ENCODE measurements around the gene KIF6. TPM values are rescaled to one million over a fixed set of nuclear protein-coding genes. Genes with fewer than 3 reads are reported as not detected.

Gene KIF6
- total and polyA plus RNA-seq, 2 of the 8 experiments (the other 6 are each of a cell fraction or from before 2014, with no cell fraction given) = 0.53 to 0.65 TPM

DNA sequence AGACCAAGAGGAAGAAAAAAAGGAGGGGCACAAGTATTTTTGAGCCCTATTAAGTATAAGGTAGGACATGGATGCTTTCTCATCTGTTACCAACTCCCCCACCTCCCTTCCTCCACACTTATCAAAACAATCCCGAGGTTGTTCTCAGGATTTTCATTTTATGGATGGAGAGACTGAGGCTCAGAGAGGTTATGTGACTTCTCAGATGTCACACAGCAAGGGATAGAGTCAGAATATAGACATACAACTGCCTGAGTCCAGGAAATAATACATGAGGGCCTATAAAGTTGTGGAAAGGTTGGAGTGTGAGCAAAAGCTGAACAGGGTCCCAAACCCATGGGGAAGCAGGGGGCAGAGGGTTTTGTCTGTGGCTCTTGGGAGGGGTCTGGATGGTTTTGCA is 430.3 kb downstream of the KIF6 start:
- H3K9me3 ChIP-seq (ENCODE audit: insufficient read depth in 2 of 2, low read depth in 1 of 2, low read length in 1 of 2) = no peaks in the 10 kb centered on the region
- FAIRE-seq = no peak
- CTCF ChIA-PET (ENCODE audit: partially characterized antibody) = interaction anchor here (0.9 to 47.4 kb wide), 4 partner anchors 8 to 135 kb away, joined by 3 to 1738 read pairs (median 4); partner anchors contain the start of gene KCNK5
- H4K91ac ChIP-seq (replicated peaks; ENCODE audit: insufficient read length, low read length) = no peak overlapping the region
- no peak overlapping the region for H3K23ac ChIP-seq (ENCODE audit: insufficient read length)
- no peak overlapping the region for H2AK5ac ChIP-seq (ENCODE audit: low read depth, low read length)
- no peak overlapping the region for H3K56ac ChIP-seq (replicated peaks; ENCODE audit: insufficient read length, low read depth, low read length)
- H3K36me3 ChIP-seq (ENCODE audit: control insufficient read depth in 2 of 4, insufficient read depth in 4 of 4, low read length in 3 of 4) = no peaks in the 10 kb centered on the region
- H3K18ac ChIP-seq (ENCODE audit: extremely low read depth, low read length) = no peak overlapping the region
- TF ChIP-seq CHD1 (IDR thresholded peaks at IDR 0.05; ENCODE audit: low read depth, low read length) = no peak
- TF ChIP-seq NANOG (IDR thresholded peaks at IDR 0.05; ENCODE audit: insufficient read depth, low read depth, low read length, poor library complexity, severe bottlenecking) = no peak
- no peak for TF ChIP-seq HDAC2 (IDR thresholded peaks at IDR 0.05; ENCODE audit: borderline replicate concordance in 1 of 2, low read depth in 2 of 2, low read length in 2 of 2)
- no peak for TF ChIP-seq NRF1 (IDR thresholded peaks at IDR 0.05; ENCODE audit: low read depth, low read length)
- TF ChIP-seq BACH1 (IDR thresholded peaks at IDR 0.05; ENCODE audit: low read length) = no peak
- TF ChIP-seq RNF2 (IDR thresholded peaks at IDR 0.05; ENCODE audit: borderline replicate concordance, low read depth, low read length, missing control alignments, poor library complexity, severe bottlenecking) = no peak
- TF ChIP-seq EGR1 (IDR thresholded peaks at IDR 0.05; ENCODE audit: borderline replicate concordance, low read depth, low read length) = no peak
- TF ChIP-seq KDM1A (IDR thresholded peaks at IDR 0.05; ENCODE audit: borderline replicate concordance, low read length) = peak; percentile 84
- no peak overlapping the region for H3K4ac ChIP-seq (replicated peaks; ENCODE audit: insufficient read length, low read depth, low read length)
- WGBS, 2 experiments (ENCODE audit: extremely low coverage in 1 of 2, insufficient coverage in 1 of 2, insufficient read length in 1 of 2, insufficient replicate concordance in 2 of 2, low coverage in 1 of 2, low lambda C conversion rate in 2 of 2, missing lambda C conversion rate in 1 of 2) = 71% methylated on average over 1 of the region's 1 CpG; no CpG with 5 or more reads in 1 of the 2 experiments
- H3K14ac ChIP-seq (ENCODE audit: insufficient read length) = no peak overlapping the region
- no peak overlapping the region for H2AFZ ChIP-seq (ENCODE audit: low read length)
- H3K4me3 ChIP-seq (ENCODE audit: extremely low read depth in 1 of 4, insufficient read depth in 2 of 4, low read depth in 3 of 4, low read length in 4 of 4) = no peak overlapping the region
- no peak overlapping the region for H4K8ac ChIP-seq (ENCODE audit: extremely low read depth, insufficient read depth, low read length)
- no peak overlapping the region for H2BK120ac ChIP-seq (replicated peaks; ENCODE audit: low read depth, low read length)
- H4K5ac ChIP-seq (ENCODE audit: insufficient read length, low read depth, low read length) = no peak overlapping the region
- 0 out of 2 replicates have a peak overlapping the region, but pooled peaks have one; percentile 86 for H2BK20ac ChIP-seq (ENCODE audit: low read length)
- H3K27me3 ChIP-seq (replicated peaks in 1 of 4; ENCODE audit: control insufficient read depth in 3 of 4, extremely low read depth in 1 of 4, insufficient read depth in 3 of 4, low read length in 3 of 4) = peaks cover 0 to 9% (median 1%) of the 10 kb centered on the region in 4 experiments; a peak in 3 of 7 replicates
- H3K79me1 ChIP-seq (ENCODE audit: low read depth, low read length) = no peaks in the 10 kb centered on the region
- no peaks in the 10 kb centered on the region for H4K20me1 ChIP-seq (replicated peaks in 1 of 2; ENCODE audit: control insufficient read depth in 1 of 2, insufficient read depth in 2 of 2, low read length in 2 of 2)
- no peak overlapping the region for H2BK15ac ChIP-seq (ENCODE audit: low read length)
- H3K4me1 ChIP-seq (replicated peaks in 1 of 4; ENCODE audit: control insufficient read depth in 3 of 4, insufficient read depth in 4 of 4, low read length in 3 of 4) = peaks cover 0 to 15% (median 11%) of the 10 kb centered on the region in 4 experiments
- no peak overlapping the region for H3K4me2 ChIP-seq (ENCODE audit: insufficient read depth in 1 of 2, low read depth in 2 of 2, low read length in 2 of 2)
- H3K79me2 ChIP-seq (ENCODE audit: control insufficient read depth in 1 of 2, insufficient read depth in 2 of 2, low read length in 2 of 2) = no peaks in the 10 kb centered on the region
- no peak overlapping the region for H3K9ac ChIP-seq (replicated peaks in 1 of 4; ENCODE audit: extremely low read depth in 1 of 4, low read depth in 3 of 4, low read length in 3 of 4)
- POLR2A ChIA-PET (ENCODE audit: partially characterized antibody) = interaction anchor here (0.7 kb wide), 1 partner anchor 69 kb away, joined by 3 read pairs; no protein-coding TSS in a partner anchor
- H2BK12ac ChIP-seq (ENCODE audit: low read depth, low read length) = no peak overlapping the region
- no peak overlapping the region for H2BK5ac ChIP-seq (ENCODE audit: low read depth, low read length)
- DNase-seq (ENCODE audit: low read depth in 1 of 2, low spot score in 2 of 2) = no peak
- H3K23me2 ChIP-seq (ENCODE audit: low read depth, low read length) = no peaks in the 10 kb centered on the region; the same call in 1 of the 2 replicates
- no peak overlapping the region for H3K27ac ChIP-seq (ENCODE audit: low read depth, low read length)

Measured in H1 (cell line).